Breast epithelium (tissue), 3 donors: Measurements from ENCODE around the gene ZIM2.

Experiments used
- POLR2A ChIP-seq: fragments of 450-650 bp; IDR thresholded peaks from one replicate; pipeline ENCODE4 v1.6.1; 2016; ENCODE audit warnings: antibody characterized with exemption, mild to moderate bottlenecking, moderate library complexity
- POLR2AphosphoS5 ChIP-seq, 3 donors: sonication (generic); formaldehyde crosslinking; IDR thresholded peaks; one replicate each; pipeline ENCODE4 v1.6.1; 2017; ENCODE audit warnings: antibody characterized with exemption in 3 of 3
- TF ChIP-seq, protein P1 (sequence below), 3 donors: fragments of 450-650 bp; IDR thresholded peaks; one replicate each; pipeline ENCODE4 v1.5.1; 2016 to 2017; ENCODE audit warnings: antibody characterized with exemption in 3 of 3, mild to moderate bottlenecking in 3 of 3, moderate library complexity in 3 of 3

GRCh38 chr19:56884441-56884840, 43.9 kb upstream of the ZIM2 start:
- TF ChIP-seq, protein P1, sequence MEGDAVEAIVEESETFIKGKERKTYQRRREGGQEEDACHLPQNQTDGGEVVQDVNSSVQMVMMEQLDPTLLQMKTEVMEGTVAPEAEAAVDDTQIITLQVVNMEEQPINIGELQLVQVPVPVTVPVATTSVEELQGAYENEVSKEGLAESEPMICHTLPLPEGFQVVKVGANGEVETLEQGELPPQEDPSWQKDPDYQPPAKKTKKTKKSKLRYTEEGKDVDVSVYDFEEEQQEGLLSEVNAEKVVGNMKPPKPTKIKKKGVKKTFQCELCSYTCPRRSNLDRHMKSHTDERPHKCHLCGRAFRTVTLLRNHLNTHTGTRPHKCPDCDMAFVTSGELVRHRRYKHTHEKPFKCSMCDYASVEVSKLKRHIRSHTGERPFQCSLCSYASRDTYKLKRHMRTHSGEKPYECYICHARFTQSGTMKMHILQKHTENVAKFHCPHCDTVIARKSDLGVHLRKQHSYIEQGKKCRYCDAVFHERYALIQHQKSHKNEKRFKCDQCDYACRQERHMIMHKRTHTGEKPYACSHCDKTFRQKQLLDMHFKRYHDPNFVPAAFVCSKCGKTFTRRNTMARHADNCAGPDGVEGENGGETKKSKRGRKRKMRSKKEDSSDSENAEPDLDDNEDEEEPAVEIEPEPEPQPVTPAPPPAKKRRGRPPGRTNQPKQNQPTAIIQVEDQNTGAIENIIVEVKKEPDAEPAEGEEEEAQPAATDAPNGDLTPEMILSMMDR (IDR thresholded peaks at IDR 0.05) = no peak
- no peak for TF ChIP-seq POLR2A
- TF ChIP-seq POLR2AphosphoS5 (IDR thresholded peaks at IDR 0.05) = no peak
